NOMO-1 (cell line): Measurements from ENCODE around the gene ADAMTS16.
"Not testable (repeated sequence)": the region's sequence is repeated elsewhere in the genome, so short reads cannot be mapped to it uniquely, and the experiment has no call there.

ENCODE experiments used
- DNase-seq, 2 experiments: peaks; one replicate each; lab custom pipeline; 2025; ENCODE audit not compliant: unreplicated experiment in 2 of 2; lab: John Stamatoyannopoulos, UW

Gene ADAMTS16

GRCh38 chr5:5139777-5140478 is at the start of gene ADAMTS16:
TSS of gene ADAMTS16 (plus strand) at chr5:5140330. CDS start at chr5:5140468, 138 bp downstream.
- no peak for DNase-seq

GRCh38 chr5:5092149-5092548 is 48.0 kb upstream of the ADAMTS16 start:
- DNase-seq, result no peak

- DNase-seq, result no peak
Observed at GRCh38 chr5:5100635-5101034, 39.5 kb upstream of the ADAMTS16 start.

- no peak for DNase-seq
Observed at GRCh38 chr5:5101676-5102075, 38.5 kb upstream of the ADAMTS16 start.

- DNase-seq, result no peak
Observed at GRCh38 chr5:5103245-5103644, 36.9 kb upstream of the ADAMTS16 start.

- no peak for DNase-seq
Observed at GRCh38 chr5:5104550-5104949, 35.6 kb upstream of the ADAMTS16 start.

- no peak for DNase-seq
Observed at GRCh38 chr5:5105531-5105930, 34.6 kb upstream of the ADAMTS16 start.

- no peak for DNase-seq
Observed at GRCh38 chr5:5116956-5117355, 23.2 kb upstream of the ADAMTS16 start.

- DNase-seq, result no peak
Observed at GRCh38 chr5:5122776-5123175, 17.4 kb upstream of the ADAMTS16 start.

GRCh38 chr5:5124231-5124630 is 15.9 kb upstream of the ADAMTS16 start:
- no peak for DNase-seq

- DNase-seq, result no peak
Observed at GRCh38 chr5:5126444-5126843, 13.7 kb upstream of the ADAMTS16 start.

- no peak for DNase-seq
Observed at GRCh38 chr5:5128766-5129165, 11.4 kb upstream of the ADAMTS16 start.

GRCh38 chr5:5132234-5132633 is 7.9 kb upstream of the ADAMTS16 start:
- no peak for DNase-seq

GRCh38 chr5:5132693-5133295 is 7.3 kb upstream of the ADAMTS16 start:
- no peak for DNase-seq

GRCh38 chr5:5134107-5134506 is 6.0 kb upstream of the ADAMTS16 start:
- no peak for DNase-seq

GRCh38 chr5:5135957-5136676 is 4.0 kb upstream of the ADAMTS16 start:
- DNase-seq, result no peak

- DNase-seq, result not testable (repeated sequence)
Observed at GRCh38 chr5:5137851-5138250, 2.3 kb upstream of the ADAMTS16 start.

- no peak for DNase-seq
Observed at GRCh38 chr5:5139336-5139776, 774 bp upstream of the ADAMTS16 start.

- DNase-seq, result no peak
Observed at GRCh38 chr5:5140479-5141338, 579 bp downstream of the ADAMTS16 start.

GRCh38 chr5:5141339-5141599 is 1.1 kb downstream of the ADAMTS16 start:
- DNase-seq, result no peak
